Dedifferentiated amniotic fluid mesenchymal stem cell (primary cell): Measurements from ENCODE around the gene AFF3.
"Not testable (repeated sequence)": the region's sequence is repeated elsewhere in the genome, so short reads cannot be mapped to it uniquely, and the experiment has no call there.

ENCODE experiments used
- DNase-seq: peaks from one replicate; pipeline ENCODE4 v3.0.0-alpha.2; 2016; ENCODE audit errors: extremely low spot score

The AFF3 gene

GRCh38 chr2:99753505-99753904 lies 388.9 kb downstream of the AFF3 start:
- DNase-seq = no peak

GRCh38 chr2:99748344-99748743 lies 394.0 kb downstream of the AFF3 start:
- DNase-seq = no peak

GRCh38 chr2:99747842-99748241 lies 394.5 kb downstream of the AFF3 start:
- no peak for DNase-seq

GRCh38 chr2:99743146-99743545 lies 399.2 kb downstream of the AFF3 start:
- no peak for DNase-seq

- DNase-seq = no peak
Measured at GRCh38 chr2:99737537-99737936, 404.9 kb downstream of the AFF3 start.

- DNase-seq = no peak
Measured at GRCh38 chr2:99735753-99736152, 406.6 kb downstream of the AFF3 start.

GRCh38 chr2:99735314-99735713 lies 407.1 kb downstream of the AFF3 start:
- not testable (repeated sequence) for DNase-seq

- no peak for DNase-seq
Measured at GRCh38 chr2:99734236-99734635, 408.2 kb downstream of the AFF3 start.

- peak; percentile 65 for DNase-seq
Measured at GRCh38 chr2:99729104-99730025, 413.0 kb downstream of the AFF3 start.

GRCh38 chr2:99728166-99728565 lies 414.2 kb downstream of the AFF3 start:
- no peak for DNase-seq

GRCh38 chr2:99727199-99727598 lies 415.2 kb downstream of the AFF3 start:
- no peak for DNase-seq

GRCh38 chr2:99726691-99727090 lies 415.7 kb downstream of the AFF3 start:
- no peak for DNase-seq

- DNase-seq = peak; percentile 31
Measured at GRCh38 chr2:99725820-99726219, 416.6 kb downstream of the AFF3 start.

GRCh38 chr2:99722476-99722875 lies 419.9 kb downstream of the AFF3 start:
- no peak for DNase-seq

GRCh38 chr2:99719102-99719501 lies 423.3 kb downstream of the AFF3 start:
- no peak for DNase-seq

GRCh38 chr2:99715956-99716355 lies 426.4 kb downstream of the AFF3 start:
- DNase-seq = no peak

- no peak for DNase-seq
Measured at GRCh38 chr2:99714349-99714748, 428.0 kb downstream of the AFF3 start.

- no peak for DNase-seq
Measured at GRCh38 chr2:99711144-99711543, 431.2 kb downstream of the AFF3 start.

GRCh38 chr2:99710721-99711120 lies 431.7 kb downstream of the AFF3 start:
- no peak for DNase-seq

GRCh38 chr2:99709229-99709628 lies 433.2 kb downstream of the AFF3 start:
- DNase-seq = no peak

- no peak for DNase-seq
Measured at GRCh38 chr2:99708231-99708630, 434.2 kb downstream of the AFF3 start.

GRCh38 chr2:99707592-99707991 lies 434.8 kb downstream of the AFF3 start:
- peak; percentile 82 for DNase-seq

- DNase-seq = no peak
Measured at GRCh38 chr2:99706735-99707134, 435.7 kb downstream of the AFF3 start.

GRCh38 chr2:99701503-99701902 lies 440.9 kb downstream of the AFF3 start:
- no peak for DNase-seq
